Naive thymus-derived CD4-positive, alpha-beta T cell (primary cell): Measurements from ENCODE around the gene ANAPC2. TPM values are rescaled to one million over a fixed set of nuclear protein-coding genes. Genes with fewer than 3 reads are reported as not detected.

ENCODE experiments used
- ATAC-seq: fragments of 150-1000 bp; cut with Tn5 transposase; 2 replicates; pipeline ENCODE4 v1.10.0; 2021; ENCODE audit warnings: mild to moderate bottlenecking, moderate library complexity
- CTCF ChIA-PET: fragments of 350-600 bp; sonication (Branson Sonifier 250); formaldehyde crosslinking; loops from one replicate; lab custom pipeline; 2021; ENCODE audit warnings: antibody characterized with exemption; lab: Charles Lee
- POLR2A ChIA-PET: fragments of 350-600 bp; sonication (Branson Sonifier 250); formaldehyde crosslinking; loops from one replicate; lab custom pipeline; 2021; ENCODE audit warnings: antibody characterized with exemption, inconsistent platforms; lab: Charles Lee
- DNase-seq, 9 donors: peaks; one replicate each; pipeline versions ENCODE4 v3.0.0 to v3.0.0-alpha.2; 2020 to 2022; ENCODE audit warnings: mixed read lengths in 1 of 9
- H3K27ac ChIP-seq: one replicate; pipeline ENCODE4 v1.7.0; 2013; ENCODE audit warnings: mild to moderate bottlenecking, low read depth, low read length, moderate library complexity
- H3K27me3 ChIP-seq, 2 donors: one replicate each; pipeline ENCODE4 v1.7.0; 2013; ENCODE audit warnings: low read length in 2 of 2, mild to moderate bottlenecking in 2 of 2, moderate library complexity in 2 of 2; ENCODE audit not compliant: control insufficient read depth in 2 of 2, insufficient read depth in 2 of 2
- H3K36me3 ChIP-seq, 3 experiments: 1 replicate in 2 of 3; 2 replicates in 1 of 3; pipeline ENCODE4 v1.7.0; 2013; ENCODE audit warnings: low read length in 3 of 3, mild to moderate bottlenecking in 3 of 3, moderate library complexity in 1 of 3; ENCODE audit not compliant: insufficient read depth in 3 of 3, control insufficient read depth in 2 of 3
- H3K4me1 ChIP-seq, 2 donors: one replicate each; pipeline ENCODE4 v1.7.0; 2013; ENCODE audit warnings: low read length in 2 of 2, mild to moderate bottlenecking in 2 of 2, moderate library complexity in 1 of 2; ENCODE audit not compliant: control insufficient read depth in 2 of 2, insufficient read depth in 2 of 2
- H3K4me3 ChIP-seq: 2 replicates; pipeline ENCODE4 v1.7.0; 2013; ENCODE audit warnings: mild to moderate bottlenecking, low read length
- H3K9me3 ChIP-seq, 3 experiments: 1 replicate in 2 of 3; 2 replicates in 1 of 3; pipeline ENCODE4 v1.7.0; 2013; ENCODE audit warnings: low read length in 3 of 3; ENCODE audit not compliant: control insufficient read depth in 2 of 3
- H3K27ac Mint-ChIP-seq, 9 donors: one replicate each; pipeline ENCODE4 v1.8.0; 2020 to 2022; ENCODE audit warnings: mixed read lengths in 9 of 9, mild to moderate bottlenecking in 8 of 9, moderate library complexity in 5 of 9, inconsistent platforms in 2 of 9
- H3K27me3 Mint-ChIP-seq, 5 donors: one replicate each; pipeline ENCODE4 v1.8.0; 2021 to 2022; ENCODE audit warnings: mixed read lengths in 5 of 5, mild to moderate bottlenecking in 1 of 5
- H3K36me3 Mint-ChIP-seq, 5 donors: one replicate each; pipeline ENCODE4 v1.8.0; 2020 to 2022; ENCODE audit warnings: mixed read lengths in 5 of 5, mild to moderate bottlenecking in 3 of 5, inconsistent platforms in 1 of 5
- H3K4me1 Mint-ChIP-seq, 7 donors: one replicate each; pipeline ENCODE4 v1.8.0; 2020 to 2022; ENCODE audit warnings: mixed read lengths in 7 of 7, mild to moderate bottlenecking in 3 of 7, inconsistent platforms in 1 of 7
- H3K4me3 Mint-ChIP-seq, 10 donors: one replicate each; pipeline ENCODE4 v1.8.0; 2020 to 2022; ENCODE audit warnings: mild to moderate bottlenecking in 10 of 10, mixed read lengths in 10 of 10, moderate library complexity in 6 of 10, inconsistent platforms in 2 of 10
- H3K9me3 Mint-ChIP-seq, 11 donors: one replicate each; pipeline ENCODE4 v1.8.0; 2020 to 2022; ENCODE audit warnings: mixed read lengths in 11 of 11, mild to moderate bottlenecking in 4 of 11, inconsistent platforms in 1 of 11, moderate library complexity in 1 of 11
- intact Hi-C, 2 donors: fragments of 100-400 bp; cut with micrococcal nuclease; formaldehyde crosslinking; loops; one replicate each; pipeline ENCODE4 v1.15.1; 2023
- polyA plus RNA-seq, 2 donors: library from polyadenylated mRNA; unstranded; fragments of 300-500 nt; fragmentation: Illumina TruSeq; gene quantifications; one replicate each; pipeline ENCODE4 v1.2.3, GENCODE V29; 2021
- total RNA-seq, 6 experiments: library from RNA in 5 of 6; stranded (reverse) in 5 of 6; gene quantifications; 1 replicate in 5 of 6; 2 replicates in 1 of 6; pipeline ENCODE4 v1.2.3 and lab custom pipeline; 2021 to 2026

ANAPC2 gene
- total and polyA plus RNA-seq, 7 experiments from 2014 or later = 7.4 to 147 (median 131) TPM

- CTCF ChIA-PET = no interaction called here
- no peak overlapping the region for H3K27ac Mint-ChIP-seq
- no peak overlapping the region for H3K4me3 ChIP-seq
- H3K27me3 Mint-ChIP-seq = peaks cover 37 to 62% (median 52%) of the 10 kb centered on the region in 5 donors
- no peak for DNase-seq
- peak overlapping the region in 3 of 10 donors; percentile 42 to 64 (median 57) for H3K4me3 Mint-ChIP-seq
- peaks cover 5 to 28% of the 10 kb centered on the region in 2 donors for H3K27me3 ChIP-seq
- intact Hi-C loops = no loop called here
- H3K36me3 ChIP-seq = no peaks in the 10 kb centered on the region
- no peak overlapping the region for H3K27ac ChIP-seq
- POLR2A ChIA-PET = interaction anchor here (1.1 to 1.5 kb wide), 2 partner anchors 9 to 11 kb away, joined by 3 to 6 read pairs; no protein-coding TSS in a partner anchor
- H3K36me3 Mint-ChIP-seq = peaks cover 0 to 4% (median 0%) of the 10 kb centered on the region in 5 donors
- H3K4me1 ChIP-seq = no peaks in the 10 kb centered on the region
- H3K9me3 ChIP-seq = no peaks in the 10 kb centered on the region
- peaks cover 0 to 6% (median 4%) of the 10 kb centered on the region in 7 donors for H3K4me1 Mint-ChIP-seq
- peaks cover 0 to 10% (median 0%) of the 10 kb centered on the region in 11 donors for H3K9me3 Mint-ChIP-seq
- ATAC-seq = no peak
Measured at GRCh38 chr9:137140151-137141012, 48.0 kb downstream of the ANAPC2 start.

GRCh38 chr9:137139468-137140150 is 48.8 kb downstream of the ANAPC2 start:
- Mint-ChIP-seq H3K4me1 (peaks cover 0 to 6% (median 4%) of the 10 kb centered on the region in 7 donors), H3K36me3 (peaks cover 0 to 4% (median 0%) of the 10 kb centered on the region in 5 donors), H3K9me3 (peaks cover 0 to 10% (median 0%) of the 10 kb centered on the region in 11 donors), H3K27me3 (peaks cover 37 to 65% (median 55%) of the 10 kb centered on the region in 5 donors), H3K4me3 (peak overlapping the region in 2 of 10 donors; percentile 29 to 45), H3K27ac (no peak overlapping the region)
- no peaks in the 10 kb centered on the region for H3K9me3 ChIP-seq
- POLR2A ChIA-PET = interaction anchor here (1.5 kb wide), 1 partner anchor 10 kb away, joined by 6 read pairs; no protein-coding TSS in a partner anchor
- no peak overlapping the region for H3K4me3 ChIP-seq
- DNase-seq = no peak
- no peaks in the 10 kb centered on the region for H3K36me3 ChIP-seq
- CTCF ChIA-PET = no interaction called here
- H3K27ac ChIP-seq = no peak overlapping the region
- H3K27me3 ChIP-seq = peaks cover 5 to 28% of the 10 kb centered on the region in 2 donors
- intact Hi-C loops = no loop called here
- peak; percentile 10 for ATAC-seq
- H3K4me1 ChIP-seq = no peaks in the 10 kb centered on the region

- CTCF ChIA-PET = no interaction called here
- peak within 1 kb of the TSS in 1 of 9 donors; percentile 18 for H3K27ac Mint-ChIP-seq
Measured at GRCh38 chr9:137138722-137139467, 49.5 kb downstream of the ANAPC2 start, which contains the start of gene GRIN1. Gene GRIN1, plus strand, starts transcription at chr9:137139154. Its CDS starts 333 bp downstream, at chr9:137139487.

GRCh38 chr9:137138058-137138721 is 50.2 kb downstream of the ANAPC2 start:
- H3K27me3 ChIP-seq = peaks cover 5 to 28% of the 10 kb centered on the region in 2 donors
- H3K9me3 ChIP-seq = no peaks in the 10 kb centered on the region
- H3K9me3 Mint-ChIP-seq = peaks cover 0 to 10% (median 0%) of the 10 kb centered on the region in 11 donors
- no peaks in the 10 kb centered on the region for H3K4me1 ChIP-seq
- POLR2A ChIA-PET = interaction anchor here (1.5 kb wide), 1 partner anchor 30 kb away, joined by 3 read pairs; no protein-coding TSS in a partner anchor
- H3K4me3 ChIP-seq = no peak overlapping the region
- H3K36me3 ChIP-seq = no peaks in the 10 kb centered on the region
- intact Hi-C loops = no loop called here
- H3K36me3 Mint-ChIP-seq = peaks cover 0 to 4% (median 0%) of the 10 kb centered on the region in 5 donors
- peaks cover 0 to 6% (median 4%) of the 10 kb centered on the region in 7 donors for H3K4me1 Mint-ChIP-seq
- H3K4me3 Mint-ChIP-seq = no peak overlapping the region
- DNase-seq (no peak), ATAC-seq (no peak)
- peak overlapping the region in 1 of 9 donors; percentile 18 for H3K27ac Mint-ChIP-seq
- H3K27ac ChIP-seq = no peak overlapping the region
- CTCF ChIA-PET = no interaction called here
- peaks cover 35 to 62% (median 56%) of the 10 kb centered on the region in 5 donors for H3K27me3 Mint-ChIP-seq

More at GRCh38 chr9:137138722-137139467, 49.5 kb downstream of the ANAPC2 start, which contains the start of gene GRIN1:
- Mint-ChIP-seq H3K27me3 (peaks cover 37 to 65% (median 54%) of the 10 kb centered on the region in 5 donors), H3K9me3 (peaks cover 0 to 10% (median 0%) of the 10 kb centered on the region in 11 donors), H3K36me3 (peaks cover 0 to 4% (median 0%) of the 10 kb centered on the region in 5 donors), H3K4me3 (peak within 1 kb of the TSS in 2 of 10 donors; percentile 29 to 45), H3K4me1 (peaks cover 0 to 6% (median 4%) of the 10 kb centered on the region in 7 donors)
- DNase-seq (peak in 6 of 9 donors; percentile 28 to 75 (median 53)), ATAC-seq (peak; percentile 68)
- intact Hi-C loops = no loop called here
- H3K36me3 ChIP-seq = no peaks in the 10 kb centered on the region
- H3K9me3 ChIP-seq = no peaks in the 10 kb centered on the region
- H3K27ac ChIP-seq = no peak within 1 kb of the TSS
- H3K4me1 ChIP-seq = no peaks in the 10 kb centered on the region
- H3K4me3 ChIP-seq = no peak within 1 kb of the TSS
- POLR2A ChIA-PET = interaction anchor here (1.5 kb wide), 2 partner anchors 9 to 30 kb away, joined by 3 to 6 read pairs; no protein-coding TSS in a partner anchor
- peaks cover 5 to 28% of the 10 kb centered on the region in 2 donors for H3K27me3 ChIP-seq

- peaks cover 35 to 60% (median 57%) of the 10 kb centered on the region in 5 donors for H3K27me3 Mint-ChIP-seq
- CTCF ChIA-PET = no interaction called here
- Histone ChIP-seq H3K27me3 (peaks cover 5 to 23% of the 10 kb centered on the region in 2 donors), H3K36me3 (no peaks in the 10 kb centered on the region), H3K27ac (no peak overlapping the region), H3K4me1 (no peaks in the 10 kb centered on the region), H3K4me3 (no peak overlapping the region), H3K9me3 (no peaks in the 10 kb centered on the region)
- POLR2A ChIA-PET = interaction anchor here (0.5 kb wide), 1 partner anchor 465 kb away, joined by 3 read pairs; no protein-coding TSS in a partner anchor
- intact Hi-C loops = no loop called here
- no peak for ATAC-seq
- peaks cover 0 to 10% (median 0%) of the 10 kb centered on the region in 11 donors for H3K9me3 Mint-ChIP-seq
- no peak overlapping the region for H3K27ac Mint-ChIP-seq
- DNase-seq = no peak
- H3K36me3 Mint-ChIP-seq = peaks cover 0 to 4% (median 0%) of the 10 kb centered on the region in 5 donors
- peaks cover 0 to 6% (median 4%) of the 10 kb centered on the region in 7 donors for H3K4me1 Mint-ChIP-seq
- no peak overlapping the region for H3K4me3 Mint-ChIP-seq
Measured at GRCh38 chr9:137136881-137137607, 51.3 kb downstream of the ANAPC2 start.
